PC-3 (cell line): Measurements from ENCODE around the gene SAXO2.
"Not testable (repeated sequence)": the region's sequence is repeated elsewhere in the genome, so short reads cannot be mapped to it uniquely, and the experiment has no call there.

Source experiments
- EZH2 ChIP-seq: fragments of 300-600 bp; sonication (generic); IDR thresholded peaks from one replicate; pipeline ENCODE4 v1.6.1; 2017; ENCODE audit warnings: antibody characterized with exemption, mild to moderate bottlenecking, low read length; ENCODE audit not compliant: unreplicated experiment
- EZH2phosphoT487 ChIP-seq: fragments of 300-600 bp; sonication (generic); IDR thresholded peaks from 2 replicates; pipeline ENCODE4 v1.6.1; 2018; ENCODE audit warnings: mild to moderate bottlenecking, antibody characterized with exemption, low read length, borderline replicate concordance
- TF ChIP-seq, protein P1 (sequence below): fragments of 300-600 bp; sonication (generic); conservative IDR thresholded peaks from 2 replicates; pipeline ENCODE4 v1.5.1; 2017; ENCODE audit warnings: antibody characterized with exemption, low read depth, mild to moderate bottlenecking, low read length

DNA sequence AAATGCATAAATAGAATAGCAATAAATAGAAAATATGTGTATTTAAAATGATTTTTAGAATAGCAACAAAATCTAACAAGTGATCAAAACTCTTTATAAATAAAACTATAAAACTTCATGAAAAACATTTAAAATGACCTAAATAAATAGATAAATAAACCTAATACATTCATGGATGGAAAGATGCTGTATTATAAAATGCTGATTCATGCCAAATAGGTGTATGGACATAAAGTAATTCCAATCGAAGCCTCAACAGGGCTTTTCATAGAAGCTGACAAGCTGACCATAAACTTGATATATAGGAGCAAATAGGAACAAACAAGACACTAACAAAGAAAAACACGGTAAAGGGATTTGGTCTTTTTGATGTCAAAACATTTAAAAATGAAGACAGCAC, 46.5 kb upstream of the SAXO2 start:
- TF ChIP-seq, protein P1, sequence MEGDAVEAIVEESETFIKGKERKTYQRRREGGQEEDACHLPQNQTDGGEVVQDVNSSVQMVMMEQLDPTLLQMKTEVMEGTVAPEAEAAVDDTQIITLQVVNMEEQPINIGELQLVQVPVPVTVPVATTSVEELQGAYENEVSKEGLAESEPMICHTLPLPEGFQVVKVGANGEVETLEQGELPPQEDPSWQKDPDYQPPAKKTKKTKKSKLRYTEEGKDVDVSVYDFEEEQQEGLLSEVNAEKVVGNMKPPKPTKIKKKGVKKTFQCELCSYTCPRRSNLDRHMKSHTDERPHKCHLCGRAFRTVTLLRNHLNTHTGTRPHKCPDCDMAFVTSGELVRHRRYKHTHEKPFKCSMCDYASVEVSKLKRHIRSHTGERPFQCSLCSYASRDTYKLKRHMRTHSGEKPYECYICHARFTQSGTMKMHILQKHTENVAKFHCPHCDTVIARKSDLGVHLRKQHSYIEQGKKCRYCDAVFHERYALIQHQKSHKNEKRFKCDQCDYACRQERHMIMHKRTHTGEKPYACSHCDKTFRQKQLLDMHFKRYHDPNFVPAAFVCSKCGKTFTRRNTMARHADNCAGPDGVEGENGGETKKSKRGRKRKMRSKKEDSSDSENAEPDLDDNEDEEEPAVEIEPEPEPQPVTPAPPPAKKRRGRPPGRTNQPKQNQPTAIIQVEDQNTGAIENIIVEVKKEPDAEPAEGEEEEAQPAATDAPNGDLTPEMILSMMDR, result not testable (repeated sequence)
- not testable (repeated sequence) for TF ChIP-seq EZH2, EZH2phosphoT487
